Activated CD8-positive, alpha-beta T cell treated with anti-CD3 and anti-CD28 coated beads, Interleukin-2, amount 10 ng/mL, durations not matched to agents 7 days and 5 days (primary cell): Measurements from ENCODE around the gene HYAL1. TPM values are rescaled to one million over a fixed set of nuclear protein-coding genes. Genes with fewer than 3 reads are reported as not detected.
"Not testable (repeated sequence)": the region's sequence is repeated elsewhere in the genome, so short reads cannot be mapped to it uniquely, and the experiment has no call there.

Experiments used
- ATAC-seq: fragments of 150-1000 bp; cut with Tn5 transposase; one replicate; pipeline ENCODE4 v1.10.0; 2021; ENCODE audit warnings: moderate library complexity
- CTCF ChIA-PET: fragments of 350-600 bp; sonication (Branson Sonifier 250); formaldehyde crosslinking; loops from one replicate; lab custom pipeline; 2021; ENCODE audit warnings: antibody characterized with exemption; lab: Charles Lee
- POLR2A ChIA-PET: fragments of 350-600 bp; sonication (Branson Sonifier 250); formaldehyde crosslinking; loops from one replicate; lab custom pipeline; 2021; ENCODE audit warnings: antibody characterized with exemption; lab: Charles Lee
- DNase-seq: peaks from one replicate; pipeline ENCODE4 v3.0.0-alpha.2; 2020
- H3K27ac Mint-ChIP-seq: one replicate; pipeline ENCODE4 v1.8.0; 2021; ENCODE audit warnings: mild to moderate bottlenecking, mixed read lengths
- H3K27me3 Mint-ChIP-seq: one replicate; pipeline ENCODE4 v1.8.0; 2021; ENCODE audit warnings: low read depth, mixed read lengths
- H3K36me3 Mint-ChIP-seq: one replicate; pipeline ENCODE4 v1.8.0; 2021; ENCODE audit warnings: low read depth, mixed read lengths
- H3K4me1 Mint-ChIP-seq: one replicate; pipeline ENCODE4 v1.8.0; 2021; ENCODE audit warnings: low read depth, mixed read lengths
- H3K4me3 Mint-ChIP-seq: one replicate; pipeline ENCODE4 v1.8.0; 2021; ENCODE audit warnings: mild to moderate bottlenecking, mixed read lengths
- H3K9me3 Mint-ChIP-seq: one replicate; pipeline ENCODE4 v1.8.0; 2022; ENCODE audit warnings: mixed read lengths; ENCODE audit not compliant: insufficient read depth
- total RNA-seq, 2 experiments: library from RNA; stranded (reverse); gene quantifications; one replicate each; pipeline ENCODE4 v1.2.3, GENCODE V29; 2021

Gene HYAL1
- total RNA-seq, 2 experiments from 2014 or later, result 0.16 TPM; not detected in 1

- CTCF ChIA-PET, result interaction anchor here (0.7 to 2.2 kb wide), 10 partner anchors 10 to 203 kb away, joined by 3 to 10 read pairs (median 7); partner anchors contain the start of gene RBM5
- ATAC-seq (peak; percentile 99), DNase-seq (peak; percentile 98)
- Mint-ChIP-seq H3K27me3 (no peaks in the 10 kb centered on the region), H3K4me3 (peak within 1 kb of the TSS; percentile 88), H3K4me1 (peaks cover 29% of the 10 kb centered on the region), H3K9me3 (no peaks in the 10 kb centered on the region), H3K36me3 (peaks cover 11% of the 10 kb centered on the region), H3K27ac (peak within 1 kb of the TSS; percentile 94)
- POLR2A ChIA-PET, result interaction anchor here (0.6 to 1.8 kb wide), 10 partner anchors 11 to 89 kb away, joined by 3 to 4 read pairs (median 3); partner anchors contain the start of gene HYAL2
These were observed 11.0 kb downstream of the HYAL1 start, which contains the start of gene IFRD2 for GRCh38 chr3:50292159-50293078. IFRD2 (minus strand) TSS chr3:50292429; CDS start chr3:50292274, 155 bp downstream.

GRCh38 chr3:50290161-50290641 is 13.2 kb downstream of the HYAL1 start:
- Mint-ChIP-seq H3K27me3 (no peaks in the 10 kb centered on the region), H3K36me3 (peaks cover 11% of the 10 kb centered on the region), H3K9me3 (no peaks in the 10 kb centered on the region), H3K27ac (no peak overlapping the region), H3K4me3 (peak overlapping the region; percentile 88), H3K4me1 (peaks cover 20% of the 10 kb centered on the region)
- POLR2A ChIA-PET, result no interaction called here
- CTCF ChIA-PET, result interaction anchor here (1.6 to 1.8 kb wide), 2 partner anchors 24 to 64 kb away, joined by 3 to 6 read pairs; no protein-coding TSS in a partner anchor
- DNase-seq (no peak), ATAC-seq (no peak)

- H3K4me3 Mint-ChIP-seq, result no peak overlapping the region
- no peaks in the 10 kb centered on the region for H3K9me3 Mint-ChIP-seq
These were observed 14.2 kb downstream of the HYAL1 start for GRCh38 chr3:50289130-50289529.

GRCh38 chr3:50288387-50289007 is 14.9 kb downstream of the HYAL1 start:
- no peak for ATAC-seq
- CTCF ChIA-PET, result interaction anchor here (0.7 to 1.2 kb wide), 2 partner anchors 29 to 94 kb away, joined by 3 read pairs; no protein-coding TSS in a partner anchor
- no peaks in the 10 kb centered on the region for H3K9me3 Mint-ChIP-seq
- H3K27ac Mint-ChIP-seq, result no peak overlapping the region
- H3K27me3 Mint-ChIP-seq, result no peaks in the 10 kb centered on the region
- POLR2A ChIA-PET, result interaction anchor here (1.4 to 2.3 kb wide), 2 partner anchors 9 to 10 kb away, joined by 3 to 8 read pairs; partner anchors contain the start of genes HYAL3 and NAA80
- DNase-seq, result no peak
- peaks cover 20% of the 10 kb centered on the region for H3K4me1 Mint-ChIP-seq
- H3K4me3 Mint-ChIP-seq, result no peak overlapping the region
- H3K36me3 Mint-ChIP-seq, result peaks cover 11% of the 10 kb centered on the region

More at GRCh38 chr3:50289130-50289529, 14.2 kb downstream of the HYAL1 start:
- Mint-ChIP-seq H3K36me3 (peaks cover 11% of the 10 kb centered on the region), H3K4me1 (peaks cover 20% of the 10 kb centered on the region), H3K27ac (no peak overlapping the region), H3K27me3 (no peaks in the 10 kb centered on the region)
- ChIA-PET CTCF (interaction anchor here (0.7 to 1.8 kb wide), 2 partner anchors 28 to 63 kb away, joined by 3 to 6 read pairs; no protein-coding TSS in a partner anchor), POLR2A (interaction anchor here (1.4 to 2.3 kb wide), 2 partner anchors 10 kb away, joined by 3 to 8 read pairs; partner anchors contain the start of genes HYAL3 and NAA80)
- no peak for ATAC-seq
- no peak for DNase-seq

- CTCF ChIA-PET, result interaction anchor here (1.2 to 1.3 kb wide), 2 partner anchors 41 to 93 kb away, joined by 3 read pairs; no protein-coding TSS in a partner anchor
These were observed 16.1 kb downstream of the HYAL1 start for GRCh38 chr3:50287262-50287661.

GRCh38 chr3:50286322-50287227 is 16.8 kb downstream of the HYAL1 start:
- POLR2A ChIA-PET, result no interaction called here
- ATAC-seq, result peak; percentile 9
- H3K4me3 Mint-ChIP-seq, result no peak overlapping the region

More at GRCh38 chr3:50287262-50287661, 16.1 kb downstream of the HYAL1 start:
- Mint-ChIP-seq H3K36me3 (peaks cover 11% of the 10 kb centered on the region), H3K9me3 (no peaks in the 10 kb centered on the region), H3K27me3 (no peaks in the 10 kb centered on the region), H3K27ac (no peak overlapping the region), H3K4me3 (no peak overlapping the region), H3K4me1 (peaks cover 10% of the 10 kb centered on the region)
- no peak for ATAC-seq
- POLR2A ChIA-PET, result interaction anchor here (2.3 kb wide), 1 partner anchor 12 kb away, joined by 8 read pairs; the partner anchor contains the start of genes HYAL3 and NAA80
- no peak for DNase-seq

GRCh38 chr3:50284121-50284520 is 19.3 kb downstream of the HYAL1 start:
- CTCF ChIA-PET, result interaction anchor here (1.0 to 2.0 kb wide), 2 partner anchors 37 to 38 kb away, joined by 3 to 6 read pairs; no protein-coding TSS in a partner anchor
- H3K27me3 Mint-ChIP-seq, H3K4me1 Mint-ChIP-seq, DNase-seq, H3K4me3 Mint-ChIP-seq, H3K36me3 Mint-ChIP-seq, ATAC-seq, H3K9me3 Mint-ChIP-seq, POLR2A ChIA-PET, H3K27ac Mint-ChIP-seq: not testable (repeated sequence)

More at GRCh38 chr3:50286322-50287227, 16.8 kb downstream of the HYAL1 start:
- H3K4me1 Mint-ChIP-seq, result peaks cover 10% of the 10 kb centered on the region
- no peaks in the 10 kb centered on the region for H3K9me3 Mint-ChIP-seq
- no peak overlapping the region for H3K27ac Mint-ChIP-seq
- peaks cover 11% of the 10 kb centered on the region for H3K36me3 Mint-ChIP-seq
- no peak for DNase-seq
- H3K27me3 Mint-ChIP-seq, result no peaks in the 10 kb centered on the region
- CTCF ChIA-PET, result interaction anchor here (1.3 kb wide), 1 partner anchor 40 kb away, joined by 3 read pairs; no protein-coding TSS in a partner anchor

GRCh38 chr3:50279255-50280016 is 23.9 kb downstream of the HYAL1 start:
- ATAC-seq (no peak), DNase-seq (no peak)
- Mint-ChIP-seq H3K27me3 (peaks cover 33% of the 10 kb centered on the region), H3K27ac (no peak overlapping the region), H3K4me1 (peaks cover 16% of the 10 kb centered on the region), H3K4me3 (no peak overlapping the region), H3K9me3 (no peaks in the 10 kb centered on the region), H3K36me3 (no peaks in the 10 kb centered on the region)
- ChIA-PET CTCF (interaction anchor here (1.0 to 3.7 kb wide), 4 partner anchors 33 to 85 kb away, joined by 3 to 15 read pairs (median 9); no protein-coding TSS in a partner anchor), POLR2A (interaction anchor here (0.6 to 0.7 kb wide), 2 partner anchors 10 to 18 kb away, joined by 3 to 4 read pairs; no protein-coding TSS in a partner anchor)

- ATAC-seq, result no peak
- DNase-seq, result no peak
- Mint-ChIP-seq H3K4me3 (no peak within 1 kb of the TSS), H3K36me3 (no peaks in the 10 kb centered on the region), H3K27ac (no peak within 1 kb of the TSS), H3K27me3 (peaks cover 38% of the 10 kb centered on the region), H3K9me3 (no peaks in the 10 kb centered on the region), H3K4me1 (peaks cover 20% of the 10 kb centered on the region)
- CTCF ChIA-PET, result interaction anchor here (1.0 to 3.7 kb wide), 4 partner anchors 32 to 84 kb away, joined by 3 to 15 read pairs (median 9); no protein-coding TSS in a partner anchor
- POLR2A ChIA-PET, result interaction anchor here (0.7 to 1.2 kb wide), 2 partner anchors 10 to 83 kb away, joined by 3 read pairs; no protein-coding TSS in a partner anchor
These were observed 24.5 kb downstream of the HYAL1 start, which contains the start of gene LSMEM2 for GRCh38 chr3:50278880-50279224. LSMEM2 (plus strand) TSS chr3:50279087; CDS start chr3:50279114, 27 bp downstream.
